Heart left ventricle (tissue), 16 donors: ENCODE results near the gene HRG. TPM values are rescaled to one million over a fixed set of nuclear protein-coding genes. Genes with fewer than 3 reads are reported as not detected.
A peak's percentile ranks its signal among the peaks of the same experiment; 100 is the strongest.

Source experiments
- ATAC-seq, 4 donors: fragments of 200-7000 bp; cut with Tn5 transposase; one replicate each; pipeline ENCODE4 v1.9.1; 2020 to 2022; ENCODE audit warnings: moderate library complexity in 4 of 4, mild to moderate bottlenecking in 3 of 4, moderate number of reproducible peaks in 1 of 4
- DNase-seq, 5 donors: peaks; one replicate each; pipeline ENCODE4 v3.0.0-alpha.2; 2020
- H3K27ac ChIP-seq, 12 donors: fragments of 200-600 bp; sonication (generic) in 4 of 12; one replicate each; pipeline versions ENCODE4 v1.5.0 to v1.8.0; 2016 to 2022; ENCODE audit warnings: mild to moderate bottlenecking in 2 of 12
- H3K27me3 ChIP-seq, 9 donors: fragments of 200-600 bp; sonication (generic) in 2 of 9; one replicate each; pipeline versions ENCODE4 v1.5.1 to v1.8.0; 2016 to 2022; ENCODE audit warnings: mild to moderate bottlenecking in 3 of 9
- H3K36me3 ChIP-seq, 9 donors: fragments of 200-600 bp; sonication (generic) in 2 of 9; one replicate each; pipeline versions ENCODE4 v1.5.0 to v1.8.0; 2018 to 2022; ENCODE audit warnings: mild to moderate bottlenecking in 2 of 9
- H3K4me1 ChIP-seq, 12 donors: fragments of 200-600 bp; sonication (generic) in 4 of 12; one replicate each; pipeline versions ENCODE4 v1.5.0 to v1.8.0; 2016 to 2022; ENCODE audit warnings: mild to moderate bottlenecking in 3 of 12
- H3K4me3 ChIP-seq, 12 donors: fragments of 200-600 bp; sonication (generic) in 4 of 12; one replicate each; pipeline versions ENCODE4 v1.5.0 to v1.8.0; 2017 to 2022; ENCODE audit warnings: mild to moderate bottlenecking in 9 of 12, moderate library complexity in 4 of 12
- H3K9me3 ChIP-seq, 12 donors: fragments of 200-600 bp; sonication (generic) in 4 of 12; one replicate each; pipeline versions ENCODE4 v1.5.0 to v1.8.0; 2016 to 2022; ENCODE audit warnings: mild to moderate bottlenecking in 1 of 12
- CTCF ChIP-seq, 12 donors: fragments of 200-600 bp; sonication (generic) in 4 of 12; IDR thresholded peaks; one replicate each; pipeline versions ENCODE4 v1.5.0 to v1.8.0; 2018 to 2022; ENCODE audit warnings: antibody characterized with exemption in 12 of 12, mild to moderate bottlenecking in 5 of 12
- POLR2A ChIP-seq, 2 donors: fragments of 450-650 bp; IDR thresholded peaks; one replicate each; pipeline ENCODE4 v1.6.1; 2017; ENCODE audit warnings: antibody characterized with exemption in 2 of 2, mild to moderate bottlenecking in 2 of 2, moderate library complexity in 2 of 2
- WGBS, 4 donors: extraction: QIAGEN DNeasy Blood & Tissue Kit in 2 of 4; methylation state at CpG; one replicate each; pipeline versions ENCODE4 v1.1.5 to v1.1.7; 2013 to 2018; 5-methylcytosine and 5-hydroxymethylcytosine counted together
- intact Hi-C, 10 donors: fragments of 100-400 bp; cut with DNase I; formaldehyde crosslinking; loops; one replicate each; pipeline versions ENCODE4 v1.11.1 to v1.14.2; 2022
- polyA plus RNA-seq, 2 donors: library from polyadenylated mRNA; stranded (reverse); fragments of 200-250 nt; gene quantifications; one replicate each; pipeline ENCODE4 v1.2.3, GENCODE V29; 2013
- total RNA-seq, 9 donors: library from RNA; depleted of rRNA in 2 of 9; stranded (reverse); fragments of >200 nt in 2 of 9; fragmentation: NEBNext Ultra II Directional in 3 of 9; extraction: Animal tissue kit (Norgen Biotek cat#: 25700) in 3 of 9; gene quantifications; one replicate each; pipeline versions ENCODE4 v1.1.0 to v1.2.4, GENCODE V29; 2016 to 2023
- donor health status: ischemic (EF 13 %, LVEDD 7.1; RV severe dilation, severe dysfunction).
- donor health status: healthy with polysubstance abuse.
- donor health status: DM: no; HTN: yes; CAD: no.
- donor health status: DM: no; HTN: no; CAD: no.
- donor health status: ischemic (EF 25% LVEDD 6.9; RV normal size, moderate dysfunction).
- donor health status: ischemic (EF 25% LVEDD 5.7; RV mildly dilated, moderate dysfunction).
- donor health status: healthy.
- donor health status: DM: yes; HTN: yes; CAD: no.
- donor health status: ischemic (EF 35%, LVEDD 5.7; RV mildly dilated, moderate dysfunction).
- donor health status: nonischemic (EF 11% LVEDD 7.7; RV severe dilation, severe dysfunction).
- donor health status: DM: yes; HTN: yes; CAD: no.
- donor health status: PGD.
- donor health status: ischemic (EF 29% LVEDD 5.4; RV normal size, mild dysfunction).
- donor health status: nonischemic (EF 23%, LVEDD 6.1; RV moderate dilation, normal function).

HRG gene
- total and polyA plus RNA-seq, 11 donors: 0.04 TPM; not detected in 10

- no peaks in the 10 kb centered on the region for H3K9me3 ChIP-seq
- ATAC-seq (no peak), DNase-seq (no peak)
- H3K27me3 ChIP-seq: no peaks in the 10 kb centered on the region
- H3K36me3 ChIP-seq: no peaks in the 10 kb centered on the region
- intact Hi-C loops: no loop called here
- no peak overlapping the region for H3K4me3 ChIP-seq
- no peak overlapping the region for H3K27ac ChIP-seq
- TF ChIP-seq CTCF (IDR thresholded peaks at IDR 0.05) (no peak), POLR2A (IDR thresholded peaks at IDR 0.05) (no peak)
- peaks cover 0 to 18% (median 5%) of the 10 kb centered on the region in 12 donors for H3K4me1 ChIP-seq
- 89 to 93% (median 92%) methylated on average over 7 of the region's 7 CpGs for WGBS, 4 donors
Observed at GRCh38 chr3:186636536-186636935, 29.3 kb upstream of the HRG start.

GRCh38 chr3:186637686-186638085, 28.1 kb upstream of the HRG start:
- DNase-seq (no peak), ATAC-seq (no peak)
- Histone ChIP-seq H3K4me3 (no peak overlapping the region), H3K36me3 (no peaks in the 10 kb centered on the region), H3K27ac (no peak overlapping the region), H3K27me3 (no peaks in the 10 kb centered on the region), H3K9me3 (no peaks in the 10 kb centered on the region), H3K4me1 (peaks cover 0 to 18% (median 5%) of the 10 kb centered on the region in 12 donors)
- intact Hi-C loops: no loop called here
- TF ChIP-seq POLR2A (IDR thresholded peaks at IDR 0.05) (no peak), CTCF (IDR thresholded peaks at IDR 0.05) (no peak)
- 69 to 73% (median 71%) methylated on average over 3 of the region's 3 CpGs for WGBS, 4 donors

GRCh38 chr3:186638259-186638658, 27.6 kb upstream of the HRG start:
- no peaks in the 10 kb centered on the region for H3K9me3 ChIP-seq
- WGBS, 4 donors: 86 to 92% (median 92%) methylated on average over 2 of the region's 2 CpGs
- H3K27me3 ChIP-seq: no peaks in the 10 kb centered on the region
- no peak overlapping the region for H3K4me3 ChIP-seq
- DNase-seq (no peak), ATAC-seq (no peak)
- H3K36me3 ChIP-seq: no peaks in the 10 kb centered on the region
- intact Hi-C loops: no loop called here
- H3K4me1 ChIP-seq: peaks cover 0 to 18% (median 5%) of the 10 kb centered on the region in 12 donors
- no peak for TF ChIP-seq POLR2A (IDR thresholded peaks at IDR 0.05)
- TF ChIP-seq CTCF (IDR thresholded peaks at IDR 0.05): no peak
- no peak overlapping the region for H3K27ac ChIP-seq

DNA sequence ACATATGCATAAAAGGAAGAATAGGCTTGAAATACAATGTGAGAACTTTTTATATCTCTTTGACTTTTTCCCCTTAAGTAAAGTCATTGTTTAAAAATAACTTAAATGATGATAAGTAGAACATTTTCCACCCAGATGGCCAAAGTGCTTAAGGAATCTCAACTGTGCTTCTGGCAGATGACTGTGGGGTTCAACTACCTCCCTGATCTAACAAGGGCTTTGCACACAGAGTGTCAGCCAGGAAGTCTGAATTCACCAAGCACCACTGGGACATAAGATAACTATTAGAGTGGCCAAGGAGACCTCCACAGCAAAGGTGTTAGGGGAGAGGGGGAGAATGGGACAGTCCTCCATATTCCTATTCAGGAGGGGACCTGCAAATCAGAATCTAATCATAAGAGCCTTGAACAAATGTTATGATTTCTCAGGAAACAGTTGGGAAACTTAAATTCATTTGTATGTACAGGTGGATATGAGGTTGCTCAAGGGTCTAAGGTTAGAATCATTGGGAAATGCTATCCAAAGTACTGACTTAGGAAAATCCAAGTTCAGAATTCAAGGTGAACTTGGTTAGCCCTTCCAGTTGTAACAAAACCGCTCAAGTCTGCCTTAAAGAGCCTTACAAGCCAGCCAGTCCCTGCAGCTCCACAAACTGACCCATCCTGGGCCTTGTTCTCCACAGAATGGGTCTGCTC, 25.9 kb upstream of the HRG start, which contains the start of gene FETUB:
Gene FETUB, plus strand, starts transcription at position 622 of the 695 bp plus-strand sequence. Its CDS starts 62 bp downstream, at position 684.
- Histone ChIP-seq H3K9me3 (no peaks in the 10 kb centered on the region), H3K27ac (peak within 1 kb of the TSS in 1 of 12 donors; percentile 10), H3K4me1 (peaks cover 0 to 18% (median 5%) of the 10 kb centered on the region in 12 donors), H3K27me3 (no peaks in the 10 kb centered on the region), H3K36me3 (no peaks in the 10 kb centered on the region), H3K4me3 (no peak within 1 kb of the TSS)
- TF ChIP-seq POLR2A (IDR thresholded peaks at IDR 0.05): no peak
- no peak for TF ChIP-seq CTCF (IDR thresholded peaks at IDR 0.05)
- no peak for DNase-seq
- 80 to 100% (median 91%) methylated on average over 1 of the region's 1 CpG for WGBS, 4 donors
- intact Hi-C loops: loop anchor here in 1 of 10 donors (2.0 kb wide), 1 partner anchor 57 kb away; no protein-coding TSS in a partner anchor
- ATAC-seq: peak; percentile 58 to 76 (median 66)
